GM12873 (cell line): Measurements from ENCODE around the gene ZFHX3.

Experiments
- TF ChIP-seq, protein P1 (sequence below): IDR thresholded peaks from 2 replicates; pipeline ENCODE4 v1.5.1; 2012; ENCODE audit warnings: low read depth, mild to moderate bottlenecking, moderate library complexity, low read length, control low read depth; ENCODE audit not compliant: insufficient read depth; ENCODE audit errors: missing control alignments

The ZFHX3 gene

DNA sequence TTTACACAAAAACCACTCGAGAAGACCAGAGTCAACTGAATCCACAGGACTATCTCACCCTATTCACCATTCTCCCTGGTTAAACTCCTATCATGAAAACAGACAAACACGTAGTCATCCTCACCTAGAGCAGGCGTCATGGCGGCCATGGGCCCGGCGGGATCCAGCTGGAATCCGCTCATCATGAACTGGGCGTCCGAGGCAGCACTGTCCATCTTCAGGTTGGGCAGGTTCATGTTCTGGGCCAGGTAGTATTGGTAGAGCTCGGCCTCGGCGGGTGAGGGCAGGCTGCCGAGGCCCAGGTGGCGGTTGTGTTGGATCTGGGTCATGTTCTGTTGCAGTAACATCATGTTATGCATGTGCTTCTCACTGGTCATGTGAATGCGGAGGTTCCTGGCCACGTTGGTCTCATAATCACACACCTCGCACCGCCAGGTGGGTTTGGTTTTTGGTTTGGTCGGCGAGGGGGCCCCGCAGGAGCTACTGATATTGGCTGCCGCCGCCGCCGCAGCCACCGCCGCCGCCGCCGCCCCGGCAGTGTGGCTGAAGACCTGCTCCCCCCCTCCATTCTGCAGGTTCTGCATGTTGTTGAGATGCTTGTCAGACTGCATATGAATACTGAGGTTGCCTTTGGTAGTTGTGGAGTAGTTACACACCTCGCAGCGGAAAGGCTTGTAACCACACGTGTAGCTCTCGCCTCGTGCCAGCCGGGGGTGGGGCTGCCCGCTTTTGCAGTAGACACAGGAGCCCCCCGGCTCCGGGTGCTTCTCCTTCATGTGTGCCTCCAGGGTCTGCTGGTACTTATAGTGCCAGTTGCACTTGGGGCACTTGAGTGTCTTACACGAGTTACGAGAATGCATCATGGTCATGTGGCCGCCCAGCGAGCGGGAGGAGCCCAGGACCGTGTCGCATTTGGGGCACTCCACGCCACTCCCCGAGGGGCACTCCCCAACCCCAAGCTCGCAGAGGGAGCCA lies 90.3 kb downstream of the ZFHX3 start:
- TF ChIP-seq, protein P1, sequence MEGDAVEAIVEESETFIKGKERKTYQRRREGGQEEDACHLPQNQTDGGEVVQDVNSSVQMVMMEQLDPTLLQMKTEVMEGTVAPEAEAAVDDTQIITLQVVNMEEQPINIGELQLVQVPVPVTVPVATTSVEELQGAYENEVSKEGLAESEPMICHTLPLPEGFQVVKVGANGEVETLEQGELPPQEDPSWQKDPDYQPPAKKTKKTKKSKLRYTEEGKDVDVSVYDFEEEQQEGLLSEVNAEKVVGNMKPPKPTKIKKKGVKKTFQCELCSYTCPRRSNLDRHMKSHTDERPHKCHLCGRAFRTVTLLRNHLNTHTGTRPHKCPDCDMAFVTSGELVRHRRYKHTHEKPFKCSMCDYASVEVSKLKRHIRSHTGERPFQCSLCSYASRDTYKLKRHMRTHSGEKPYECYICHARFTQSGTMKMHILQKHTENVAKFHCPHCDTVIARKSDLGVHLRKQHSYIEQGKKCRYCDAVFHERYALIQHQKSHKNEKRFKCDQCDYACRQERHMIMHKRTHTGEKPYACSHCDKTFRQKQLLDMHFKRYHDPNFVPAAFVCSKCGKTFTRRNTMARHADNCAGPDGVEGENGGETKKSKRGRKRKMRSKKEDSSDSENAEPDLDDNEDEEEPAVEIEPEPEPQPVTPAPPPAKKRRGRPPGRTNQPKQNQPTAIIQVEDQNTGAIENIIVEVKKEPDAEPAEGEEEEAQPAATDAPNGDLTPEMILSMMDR: no peak

DNA sequence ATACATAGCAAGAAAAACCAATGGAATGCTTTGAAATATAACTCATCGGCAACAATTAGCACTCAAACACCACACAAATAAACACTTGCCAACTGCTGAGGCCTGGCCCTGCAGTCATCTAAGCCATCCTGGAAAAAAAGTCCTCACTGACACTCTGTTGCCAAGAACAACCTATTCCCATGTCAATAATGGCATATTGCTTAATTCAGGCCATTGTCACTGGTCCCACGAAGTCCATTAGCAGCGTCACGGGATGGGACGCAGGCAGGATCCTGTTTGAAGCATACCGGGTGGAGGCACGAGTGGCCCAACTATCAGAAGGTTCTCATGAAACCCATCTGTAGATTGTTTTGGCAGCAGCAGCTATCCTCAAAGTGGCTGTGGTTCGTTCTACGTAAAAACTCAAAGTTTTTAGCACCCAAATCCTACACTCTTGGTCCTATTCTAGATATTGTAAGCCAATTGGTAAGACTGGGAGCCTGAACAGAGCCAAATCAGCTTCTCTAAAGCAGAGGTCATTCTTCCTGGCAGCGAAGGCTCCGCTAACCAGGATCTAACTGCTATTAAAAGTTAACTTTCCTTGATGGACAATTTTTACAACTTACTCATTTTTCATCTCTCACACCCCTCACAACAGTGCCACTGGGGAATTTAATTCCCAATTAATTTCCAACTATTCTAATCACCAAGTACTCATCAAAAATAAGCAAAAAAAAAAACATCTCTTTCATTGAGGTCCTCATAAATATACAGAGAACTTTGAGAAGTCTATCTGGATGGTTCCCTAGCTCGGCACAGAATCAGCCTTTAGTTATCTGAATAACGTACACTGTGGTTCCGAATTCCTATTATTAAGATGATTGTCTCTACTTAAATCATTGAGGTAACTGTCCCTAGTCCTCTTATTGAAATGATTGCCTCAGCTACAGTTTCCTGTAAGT lies 91.5 kb downstream of the ZFHX3 start:
- TF ChIP-seq, protein P1: no peak

DNA sequence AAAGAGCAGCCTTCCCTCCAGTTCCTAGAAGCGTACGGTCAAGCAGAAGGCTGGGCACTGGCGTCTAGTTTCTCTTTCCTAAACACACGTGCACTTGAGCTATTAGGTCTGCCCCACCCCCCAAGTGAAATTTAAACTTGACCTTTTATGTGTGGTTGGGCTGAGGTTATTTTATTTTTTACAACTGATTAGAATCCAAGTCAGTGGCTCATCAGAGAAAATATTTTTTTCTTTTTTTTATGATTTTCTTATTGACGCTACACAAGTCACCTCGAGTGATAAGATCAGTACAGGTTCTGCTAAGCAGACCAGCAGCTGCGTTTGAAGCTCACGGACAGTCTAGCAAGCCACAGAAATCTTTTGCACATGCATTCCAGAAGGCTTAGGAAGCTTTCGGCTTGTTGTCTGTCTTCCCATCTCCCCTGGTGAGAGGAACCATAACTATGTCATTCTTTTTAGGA lies 95.1 kb downstream of the ZFHX3 start:
- TF ChIP-seq, protein P1: no peak

DNA sequence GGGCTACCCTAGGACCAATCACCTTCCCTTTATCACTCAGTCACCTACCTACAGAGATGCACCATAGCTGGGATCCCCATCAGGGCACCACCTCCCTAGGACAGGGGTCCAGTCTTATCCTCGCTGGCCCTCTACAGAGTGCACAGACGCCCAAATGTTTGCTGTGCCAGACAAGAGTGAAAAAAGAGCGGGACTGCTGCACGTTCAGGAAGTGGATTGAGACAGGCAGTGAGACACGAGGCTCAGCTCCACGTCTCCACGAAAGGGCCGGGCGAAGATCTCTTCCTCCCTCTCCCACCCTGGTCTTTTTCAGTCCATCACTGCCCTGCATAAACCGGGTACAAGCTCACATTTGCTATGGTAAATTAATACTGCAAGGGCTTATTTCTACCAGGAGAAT lies 95.5 kb downstream of the ZFHX3 start:
- TF ChIP-seq, protein P1: no peak

DNA sequence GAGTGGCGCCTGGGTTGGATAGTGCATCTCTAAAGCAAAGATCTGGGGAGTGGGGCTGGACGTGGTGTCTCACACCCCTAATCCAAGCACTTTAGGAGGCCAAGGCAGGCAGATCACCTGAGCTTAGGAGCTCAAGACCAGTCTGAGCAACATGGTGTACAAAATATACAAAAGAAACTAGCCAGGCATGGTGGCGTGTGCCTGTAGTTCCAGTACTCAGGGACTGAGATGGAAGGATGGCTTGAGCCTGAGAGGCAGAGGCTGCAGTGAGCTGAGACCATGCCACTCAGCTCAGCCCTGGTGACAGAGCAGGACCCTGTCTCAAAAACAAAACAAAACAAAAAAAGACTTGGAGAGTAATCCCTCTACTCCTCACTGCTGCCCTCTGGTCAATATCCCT lies 96.0 kb downstream of the ZFHX3 start:
- TF ChIP-seq, protein P1: no peak

DNA sequence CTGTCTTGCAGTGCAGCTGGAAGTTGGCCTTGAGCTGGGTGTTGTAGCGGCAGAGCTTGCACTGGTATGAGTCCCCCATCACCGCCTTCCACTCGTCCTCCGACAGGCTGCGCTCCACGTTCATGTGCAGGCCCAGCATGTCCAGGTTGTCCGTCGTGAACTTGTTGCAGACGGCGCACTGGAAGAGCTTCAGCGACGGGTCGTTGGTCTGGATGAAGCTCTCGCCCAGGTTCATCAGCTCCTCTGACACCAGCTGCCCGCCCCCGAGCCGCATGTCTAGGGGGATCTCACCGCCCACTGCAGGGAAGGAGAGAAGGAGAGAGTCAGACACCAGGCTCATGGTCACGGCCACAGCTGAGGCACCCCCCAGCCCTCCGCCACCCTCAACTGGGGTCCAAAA lies 97.3 kb downstream of the ZFHX3 start:
- TF ChIP-seq, protein P1: no peak
